K562 (cell line): ENCODE data around the gene SPOCK2. TPM values are rescaled to one million over a fixed set of nuclear protein-coding genes. Genes with fewer than 3 reads are reported as not detected.
A peak's percentile ranks its signal among the peaks of the same experiment; 100 is the strongest.

Experiments
- ATAC-seq: fragments of 200-7000 bp; cut with Tn5 transposase; 3 replicates; pipeline ENCODE4 v1.9.1; 2020; ENCODE audit warnings: moderate library complexity
- BruUV-seq: library from RNA; stranded (reverse); fragments of 400-500 nt; replicated peaks from 2 replicates; lab custom pipeline; 2021; lab: Mats Ljungman, UMichigan
- CTCF ChIA-PET: fragments of 300-600 bp; formaldehyde crosslinking; extraction: SDS; loops from one replicate; lab custom pipeline; 2021; ENCODE audit warnings: low intra/inter-chr PET ratio; lab: Yijun Ruan, JAX
- POLR2A ChIA-PET: fragments of 300-600, 350-650 bp; sonication (Branson Sonifier 250); formaldehyde crosslinking; extraction: SDS; loops from one replicate; lab custom pipeline; 2021; ENCODE audit warnings: antibody characterized with exemption, inconsistent platforms; lab: Yijun Ruan, JAX
- DNase-seq, 4 experiments: peaks; one replicate each; pipeline versions ENCODE4 v3.0.0 to v3.0.0-alpha.2; 2011 to 2018; ENCODE audit warnings: low spot score in 3 of 4, mixed read lengths in 3 of 4; ENCODE audit errors: extremely low read depth in 1 of 4
- FAIRE-seq: peaks from 2 replicates; lab custom pipeline; 2011; peaks lifted over from hg19 to GRCh38; lab: Jason Lieb, UNC
- H2AFZ ChIP-seq: 2 replicates; pipeline ENCODE4 v1.6.0; 2011; ENCODE audit warnings: low read depth, low read length, control low read depth, inconsistent platforms
- H3K27ac ChIP-seq: fragments of 200-600 bp; 3 replicates; pipeline ENCODE4 v1.8.0; 2011; ENCODE audit warnings: low read depth, mild to moderate bottlenecking, control low read depth, inconsistent platforms, low read length, moderate library complexity, mixed read lengths; ENCODE audit errors: extremely low read depth
- H3K27me3 ChIP-seq, 2 experiments: fragments of 300-600 bp in 1 of 2; 2 replicates in 1 of 2; 3 replicates in 1 of 2; pipeline versions ENCODE4 v1.6.0 to v1.8.0; 2011; ENCODE audit warnings: inconsistent platforms in 2 of 2, low read length in 2 of 2, mild to moderate bottlenecking in 1 of 2, mixed read lengths in 1 of 2, moderate library complexity in 1 of 2; ENCODE audit not compliant: control insufficient read depth in 2 of 2, insufficient read depth in 2 of 2
- H3K36me3 ChIP-seq: fragments of 300-600 bp; 3 replicates; pipeline ENCODE4 v1.8.0; 2011; ENCODE audit warnings: mild to moderate bottlenecking, low read length, inconsistent platforms; ENCODE audit not compliant: control insufficient read depth, insufficient read depth
- H3K4me1 ChIP-seq, 2 experiments: fragments of 200-600 bp in 1 of 2; replicated peaks in 1 of 2; 2 replicates in 1 of 2; 3 replicates in 1 of 2; pipeline versions ENCODE4 v1.5.1 to v1.8.0; 2011; ENCODE audit warnings: inconsistent platforms in 2 of 2, low read length in 2 of 2, mild to moderate bottlenecking in 1 of 2, mixed read lengths in 1 of 2, moderate library complexity in 1 of 2; ENCODE audit not compliant: control insufficient read depth in 2 of 2, insufficient read depth in 2 of 2
- H3K4me2 ChIP-seq: 2 replicates; pipeline ENCODE4 v1.6.1; 2011; ENCODE audit warnings: low read length, control low read depth, inconsistent platforms, mixed read lengths; ENCODE audit not compliant: insufficient read depth
- H3K4me3 ChIP-seq: fragments of 200-600 bp; sonication (generic), shearing (Covaris generic); 2 replicates; pipeline ENCODE4 v1.5.1; 2016; ENCODE audit warnings: control low read depth, inconsistent platforms
- H3K79me2 ChIP-seq: fragments of 200-600 bp; 3 replicates; pipeline ENCODE4 v1.8.0; 2011; ENCODE audit warnings: low read length, inconsistent platforms; ENCODE audit not compliant: control insufficient read depth, insufficient read depth
- H3K9ac ChIP-seq, 2 experiments: 2 replicates each; pipeline versions ENCODE4 v1.6.0 to v1.6.1; 2011; ENCODE audit warnings: low read depth in 2 of 2, low read length in 2 of 2, control low read depth in 1 of 2, inconsistent platforms in 1 of 2, mild to moderate bottlenecking in 1 of 2, mixed read lengths in 1 of 2; ENCODE audit not compliant: insufficient read depth in 1 of 2
- H3K9me1 ChIP-seq: one replicate; pipeline ENCODE4 v1.6.0; 2011; ENCODE audit warnings: inconsistent platforms, mild to moderate bottlenecking, low read length, moderate library complexity; ENCODE audit not compliant: control insufficient read depth, insufficient read depth
- H3K9me3 ChIP-seq: replicated peaks from 2 replicates; pipeline ENCODE4 v1.5.1; 2011; ENCODE audit warnings: low read depth, low read length, inconsistent platforms; ENCODE audit not compliant: control insufficient read depth, insufficient read depth
- H4K20me1 ChIP-seq: replicated peaks from 2 replicates; pipeline ENCODE4 v1.6.1; 2011; ENCODE audit warnings: low read length, inconsistent platforms, mixed read lengths; ENCODE audit not compliant: control insufficient read depth, insufficient read depth
- GTF2A2 ChIP-seq: IDR thresholded peaks from 2 replicates; pipeline ENCODE4 v1.6.1; 2016; ENCODE audit warnings: mild to moderate bottlenecking, missing genetic modification characterization, missing compliant biosample characterization
- JUND ChIP-seq, 2 experiments: IDR thresholded peaks; 2 replicates in 1 of 2; 3 replicates in 1 of 2; pipeline ENCODE4 v1.6.1; 2011; ENCODE audit warnings: borderline replicate concordance in 2 of 2, low read depth in 2 of 2, low read length in 2 of 2, improper control_type of control experiment in 1 of 2, missing biosample characterization in 1 of 2, missing genetic modification characterization in 1 of 2, missing genetic modification reagents in 1 of 2
- ZNF121 ChIP-seq: sonication (generic); formaldehyde crosslinking; conservative IDR thresholded peaks from 2 replicates; pipeline ENCODE4 v1.8.0; 2022; ENCODE audit warnings: missing genetic modification reagents
- ZNF143 ChIP-seq: sonication (generic); formaldehyde crosslinking; IDR thresholded peaks from 2 replicates; pipeline ENCODE4 v1.9.0; 2022; ENCODE audit warnings: mild to moderate bottlenecking, missing genetic modification reagents
- ZNF436 ChIP-seq: fragments of 250-450, 450-650 bp; sonication (Bioruptor Pico); formaldehyde crosslinking; IDR thresholded peaks from 2 replicates; pipeline ENCODE4 v1.7.0; 2020; ENCODE audit warnings: mild to moderate bottlenecking
- WGBS: fragments of 100-300 bp; shearing (Covaris generic); methylation state at CpG from one replicate; pipeline ENCODE4 v1.1.6; 2016; ENCODE audit warnings: low coverage, mixed read lengths; ENCODE audit not compliant: insufficient coverage; ENCODE audit errors: missing lambda C conversion rate; 5-methylcytosine and 5-hydroxymethylcytosine counted together
- in situ Hi-C: fragments of 300-500 bp; cut with MboI; formaldehyde crosslinking; loops from 4 replicates; pipeline ENCODE4 v1.15.0; 2018; ENCODE audit warnings: inconsistent platforms, mixed read lengths
- intact Hi-C: fragments of 100-400 bp; cut with micrococcal nuclease; formaldehyde crosslinking; loops from 2 replicates; pipeline ENCODE4 v1.14.2; 2022
- polyA plus RNA-seq, 8 experiments: library from polyadenylated mRNA; depleted of rRNA in 4 of 8; stranded (reverse) in 5 of 8; unstranded in 3 of 8; fragments of >200 nt; fragmentation: Nextera tagmentation in 2 of 8; fragmentation: Illumina TruSeq in 1 of 8; extraction: Ambion mirVana in 2 of 8; extraction: Trizol in 1 of 8; gene quantifications; 2 replicates each; pipeline versions ENCODE4 v1.2.1 to v1.2.3, GENCODE V29; 2011 to 2014; ENCODE audit warnings: inconsistent platforms in 1 of 8, missing spikeins in 1 of 8
- total RNA-seq, 7 experiments: library from RNA; depleted of rRNA in 6 of 7; stranded (reverse); fragments of >200 nt in 6 of 7; fragmentation: Illumina TruSeq in 2 of 7; extraction: Trizol in 2 of 7; gene quantifications; 2 replicates each; pipeline versions ENCODE4 v1.2.1 to v1.2.3, GENCODE V29; 2011 to 2021; ENCODE audit warnings: low replicate concordance in 1 of 7
- TF ChIP-seq, protein P1 (sequence below): fragments of 450-650 bp; IDR thresholded peaks from 2 replicates; pipeline ENCODE4 v1.6.1; 2017; ENCODE audit warnings: antibody characterized with exemption

Gene SPOCK2
- total and polyA plus RNA-seq, 9 of the 15 experiments (the other 6 are each of a cell fraction or from before 2014, with no cell fraction given), result 0.04 to 0.86 (median 0.11) TPM; not detected in 2

DNA sequence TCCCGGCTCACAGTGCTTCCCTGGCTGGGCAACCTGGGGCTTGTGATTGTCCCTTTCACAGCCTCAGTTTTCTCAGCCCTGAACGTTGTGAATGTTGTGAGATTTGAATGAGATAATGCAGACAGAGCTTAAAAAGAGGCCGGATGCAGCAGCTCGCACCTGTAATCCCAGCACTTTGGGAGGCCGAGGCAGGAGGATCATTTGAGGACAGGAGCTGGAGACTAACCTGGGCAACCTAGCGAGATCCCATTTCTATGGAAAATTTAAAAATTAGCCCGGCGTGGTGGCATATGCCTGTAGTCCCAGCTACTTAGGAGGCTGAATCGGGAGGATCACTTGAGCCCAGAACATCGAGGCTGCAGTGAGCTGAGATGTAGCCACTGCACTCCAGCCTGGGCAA lies 56.6 kb downstream of the SPOCK2 start:
- TF ChIP-seq, protein P1, sequence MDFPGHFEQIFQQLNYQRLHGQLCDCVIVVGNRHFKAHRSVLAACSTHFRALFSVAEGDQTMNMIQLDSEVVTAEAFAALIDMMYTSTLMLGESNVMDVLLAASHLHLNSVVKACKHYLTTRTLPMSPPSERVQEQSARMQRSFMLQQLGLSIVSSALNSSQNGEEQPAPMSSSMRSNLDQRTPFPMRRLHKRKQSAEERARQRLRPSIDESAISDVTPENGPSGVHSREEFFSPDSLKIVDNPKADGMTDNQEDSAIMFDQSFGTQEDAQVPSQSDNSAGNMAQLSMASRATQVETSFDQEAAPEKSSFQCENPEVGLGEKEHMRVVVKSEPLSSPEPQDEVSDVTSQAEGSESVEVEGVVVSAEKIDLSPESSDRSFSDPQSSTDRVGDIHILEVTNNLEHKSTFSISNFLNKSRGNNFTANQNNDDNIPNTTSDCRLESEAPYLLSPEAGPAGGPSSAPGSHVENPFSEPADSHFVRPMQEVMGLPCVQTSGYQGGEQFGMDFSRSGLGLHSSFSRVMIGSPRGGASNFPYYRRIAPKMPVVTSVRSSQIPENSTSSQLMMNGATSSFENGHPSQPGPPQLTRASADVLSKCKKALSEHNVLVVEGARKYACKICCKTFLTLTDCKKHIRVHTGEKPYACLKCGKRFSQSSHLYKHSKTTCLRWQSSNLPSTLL, result no peak
- TF ChIP-seq ZNF143, result no peak
- no peak for TF ChIP-seq GTF2A2 (tag)
- TF ChIP-seq ZNF121, result peak; percentile 21; the same call in 1 of the 2 replicates
- TF ChIP-seq JUND (IDR thresholded peaks at IDR 0.05; ENCODE audit: borderline replicate concordance, low read depth, low read length), result no peak
- TF ChIP-seq JUND (tag; IDR thresholded peaks at IDR 0.05; ENCODE audit: borderline replicate concordance, low read depth, low read length), result no peak
- no peak for TF ChIP-seq ZNF436 (CRISPR knock-in tag)
- Histone ChIP-seq H3K27me3 (peaks cover 32 to 58% of the 10 kb centered on the region in 2 experiments), H3K4me2 (no peak overlapping the region), H3K27ac (no peak overlapping the region), H3K9ac (no peak overlapping the region), H2AFZ (no peak overlapping the region), H3K9me1 (no peaks in the 10 kb centered on the region), H3K4me1 (peaks cover 4 to 6% of the 10 kb centered on the region in 2 experiments; a peak in 3 of 5 replicates), H3K79me2 (no peaks in the 10 kb centered on the region), H3K36me3 (no peaks in the 10 kb centered on the region), H3K4me3 (no peak overlapping the region), H4K20me1 (no peaks in the 10 kb centered on the region), H3K9me3 (no peaks in the 10 kb centered on the region)
- no TSS peak for BruUV-seq
- ChIA-PET CTCF (no interaction called here), POLR2A (interaction anchor here (1.3 to 1.9 kb wide), 3 partner anchors 8 to 290 kb away, joined by 4 to 10 read pairs (median 7); no protein-coding TSS in a partner anchor)
- intact Hi-C loops (no loop called here), in situ Hi-C loops (no loop called here)
- no peak for ATAC-seq
- 14% methylated on average over 10 of the region's 10 CpGs for WGBS
- FAIRE-seq, result no peak
- DNase-seq, result no peak
